Gastrocnemius medialis (tissue), 4 donors: Measurements from ENCODE around the gene CDH23.

Experiments used
- CTCF ChIP-seq, 5 experiments: fragments of 450-650 bp in 3 of 5; fragments of 200-600 bp in 2 of 5; sonication (generic) in 2 of 5; IDR thresholded peaks in 4 of 5; conservative IDR thresholded peaks in 1 of 5; 1 replicate in 4 of 5; 2 replicates in 1 of 5; pipeline ENCODE4 v1.5.1; 2016 to 2019; ENCODE audit warnings: antibody characterized with exemption in 5 of 5, mild to moderate bottlenecking in 3 of 5, moderate library complexity in 3 of 5
- POLR2A ChIP-seq, 2 donors: fragments of 450-650 bp; IDR thresholded peaks; one replicate each; pipeline ENCODE4 v1.6.1; 2017; ENCODE audit warnings: antibody characterized with exemption in 2 of 2, mild to moderate bottlenecking in 2 of 2, moderate library complexity in 2 of 2

DNA sequence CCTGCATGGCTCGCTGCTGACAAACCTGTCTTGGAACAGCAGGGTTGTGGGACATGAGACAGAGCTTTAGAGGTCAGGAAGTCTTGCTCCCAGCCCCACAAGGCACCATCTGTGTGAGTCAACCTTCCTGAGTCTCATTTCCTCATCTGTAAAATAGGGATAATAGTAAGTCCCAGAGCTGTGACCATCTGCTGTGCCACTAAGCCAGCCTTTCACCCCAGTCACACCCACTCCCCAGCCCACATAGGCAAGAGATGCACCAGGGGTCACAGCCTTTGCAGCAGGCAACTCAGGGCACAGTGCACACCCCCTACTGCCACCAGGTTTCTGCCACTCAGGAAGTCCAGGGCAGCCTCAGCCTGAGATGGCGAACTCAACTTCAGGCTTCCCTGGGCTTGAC lies 29.4 kb upstream of the CDH23 start:
- no peak for TF ChIP-seq CTCF (IDR thresholded peaks at IDR 0.05 in 4 of 5, conservative IDR thresholded peaks at IDR 0.05 in 1 of 5)
- TF ChIP-seq POLR2A (IDR thresholded peaks at IDR 0.05), result no peak
